Effector CD8-positive, alpha-beta T cell (primary cell): ENCODE measurements around the gene SLC35G3.
A peak's percentile ranks its signal among the peaks of the same experiment; 100 is the strongest.
"Not testable (repeated sequence)": the region's sequence is repeated elsewhere in the genome, so short reads cannot be mapped to it uniquely, and the experiment has no call there.

Source experiments
- DNase-seq: peaks from one replicate; lab custom pipeline; 2025; lab: John Stamatoyannopoulos, UW
- total RNA-seq, 4 experiments: gene quantifications; one replicate each; lab custom pipeline; 2026; lab: John Stamatoyannopoulos, UW

The SLC35G3 gene
- total RNA-seq, result 0 to 0.09 (median 0) reads per million in 4 experiments

GRCh38 chr17:35194001-35194400 is at the start of gene SLC35G3:
Gene SLC35G3 (minus strand): TSS chr17:35194393. CDS start chr17:35194307, 86 bp downstream.
- not testable (repeated sequence) for DNase-seq

- peak; percentile 11 for DNase-seq
These were observed 49.6 kb upstream of the SLC35G3 start for GRCh38 chr17:35243561-35244340.

- peak; percentile 90 for DNase-seq
These were observed 48.8 kb upstream of the SLC35G3 start, which contains the start of gene SLFN5 for GRCh38 chr17:35242805-35243560. Gene SLFN5 (plus strand): TSS chr17:35243072. CDS start chr17:35258691, 15,619 bp downstream.

DNA sequence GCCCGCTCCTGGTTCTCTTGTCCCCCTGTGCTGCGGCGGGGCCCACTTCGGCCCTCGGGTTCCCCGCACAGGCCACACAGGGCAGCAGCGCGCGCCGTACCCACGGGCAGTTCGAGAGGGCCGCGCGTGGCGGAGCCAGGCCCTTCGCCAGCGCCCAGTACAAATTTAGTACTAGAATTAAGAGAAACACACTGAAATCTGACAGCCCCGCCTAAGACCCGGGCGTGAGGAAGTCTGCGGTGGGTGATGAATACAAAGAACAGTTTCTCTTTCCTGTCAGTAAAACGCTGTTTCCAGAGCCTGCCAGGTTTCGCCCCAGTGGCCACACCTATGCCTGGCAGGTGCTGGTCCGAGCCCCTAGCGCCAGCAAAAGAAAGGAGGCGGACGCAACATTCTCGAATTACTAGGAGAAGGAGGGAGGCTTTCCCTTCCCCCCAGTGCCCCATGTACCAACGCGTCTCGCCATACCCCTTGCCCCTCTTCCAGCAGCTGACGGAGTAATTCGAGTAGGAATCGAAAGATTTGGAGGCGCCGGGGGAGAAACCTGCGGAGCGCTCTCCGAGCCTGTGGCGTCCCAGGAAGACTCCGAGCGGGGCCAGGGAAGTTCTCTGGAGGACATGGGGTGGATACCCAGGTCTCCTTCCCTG is 48.1 kb upstream of the SLC35G3 start:
- peak; percentile 66 for DNase-seq

DNA sequence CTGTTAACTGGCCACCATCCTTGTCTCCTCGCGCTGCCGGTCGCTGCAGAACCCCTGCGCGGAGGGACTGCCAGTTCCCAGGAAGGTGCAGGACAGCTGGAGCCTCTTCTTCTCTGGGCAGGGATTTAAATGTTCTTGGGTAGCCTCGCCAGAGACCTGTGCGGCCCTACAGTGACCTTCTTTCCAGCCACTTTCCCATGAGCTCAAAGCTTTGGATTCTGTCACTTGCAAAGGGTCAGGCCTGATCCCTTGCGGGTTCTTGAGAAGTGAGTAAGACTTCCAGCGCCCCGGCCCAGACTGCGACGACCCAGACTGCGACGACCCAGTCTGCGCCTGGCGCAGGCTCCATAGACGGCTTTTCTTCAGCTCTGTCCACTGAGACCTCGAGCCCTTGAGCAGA is 47.3 kb upstream of the SLC35G3 start:
- DNase-seq, result no peak

- no peak for DNase-seq
These were observed 46.7 kb upstream of the SLC35G3 start for GRCh38 chr17:35240861-35241260.

DNA sequence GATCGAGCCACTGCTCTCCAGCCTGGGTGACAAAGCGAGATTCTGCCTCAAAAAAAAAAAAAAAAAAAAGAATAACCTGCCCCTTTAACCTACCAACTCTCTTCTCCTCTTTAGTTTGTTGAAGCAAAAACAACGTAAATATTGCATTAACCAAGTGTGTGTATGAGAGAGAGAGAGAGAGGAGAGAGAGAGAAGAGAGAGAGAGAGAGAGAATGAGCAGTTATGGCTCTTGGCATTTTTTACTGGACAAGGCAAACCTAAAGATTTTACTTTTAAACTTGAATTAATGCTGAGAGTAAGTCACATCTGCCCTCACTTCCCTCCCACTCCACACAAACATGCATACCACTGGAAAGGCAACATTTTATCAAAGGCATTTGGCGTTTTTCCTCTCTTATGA is 45.6 kb upstream of the SLC35G3 start:
- no peak for DNase-seq

GRCh38 chr17:35238821-35239220 is 44.6 kb upstream of the SLC35G3 start:
- DNase-seq, result no peak

- DNase-seq, result no peak
These were observed 42.6 kb upstream of the SLC35G3 start for GRCh38 chr17:35236821-35237220.

DNA sequence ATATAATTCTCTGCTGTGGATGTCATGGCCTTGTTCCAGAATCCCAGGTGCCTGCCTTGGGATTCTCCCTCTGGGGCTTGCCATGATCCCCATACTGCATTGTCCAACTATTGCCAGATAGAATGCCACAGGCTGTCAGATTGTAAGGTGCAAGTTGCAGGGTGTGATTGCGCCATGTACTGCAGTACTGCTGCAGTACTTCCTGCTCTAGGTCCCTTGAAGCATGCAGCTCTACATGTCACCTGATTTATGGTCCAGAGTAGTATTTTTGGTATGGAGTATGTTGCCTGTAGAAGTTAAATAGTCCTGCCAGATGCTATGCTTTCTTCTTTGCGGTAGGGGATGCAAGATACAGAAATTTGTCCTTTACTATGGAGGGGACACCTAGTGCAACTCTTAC is 41.7 kb upstream of the SLC35G3 start:
- DNase-seq, result no peak

DNA sequence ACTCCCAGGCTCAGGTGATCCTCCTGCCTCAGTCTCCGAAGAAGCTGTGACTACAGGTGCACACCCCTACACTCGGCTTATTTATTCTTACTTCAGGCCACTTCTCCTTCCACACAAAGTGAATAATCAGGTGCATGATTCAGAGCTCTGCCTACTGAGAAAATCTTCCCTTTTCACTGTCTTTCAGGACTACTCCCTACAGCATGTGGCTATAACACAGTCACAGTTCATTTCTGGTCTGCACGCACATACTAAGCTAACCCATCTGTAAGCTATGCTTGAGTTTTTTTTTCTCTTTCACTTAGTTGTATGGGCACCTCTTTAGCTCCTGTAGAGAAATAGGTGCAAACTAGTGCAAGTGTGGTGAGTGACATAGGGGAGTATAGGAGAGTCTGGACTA is 41.1 kb upstream of the SLC35G3 start:
- DNase-seq, result no peak

DNA sequence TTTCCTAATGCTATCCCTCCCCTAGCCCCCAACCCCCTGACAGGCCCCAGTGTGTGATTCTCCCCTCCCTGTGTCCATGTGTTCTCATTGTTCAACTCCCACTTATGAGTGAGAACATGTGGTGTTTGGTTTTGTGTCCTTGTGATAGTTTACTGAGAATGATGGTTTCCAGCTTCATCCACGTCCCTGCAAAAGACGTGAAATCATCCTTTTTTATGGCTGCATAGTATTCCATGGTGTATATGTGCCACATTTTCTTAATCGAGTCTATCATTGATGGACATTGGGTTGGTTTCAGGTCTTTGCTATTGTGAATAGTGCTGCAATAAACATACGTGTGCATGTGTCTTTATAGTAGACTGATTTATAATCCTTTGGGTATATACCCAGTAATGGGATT is 40.1 kb upstream of the SLC35G3 start:
- not testable (repeated sequence) for DNase-seq

DNA sequence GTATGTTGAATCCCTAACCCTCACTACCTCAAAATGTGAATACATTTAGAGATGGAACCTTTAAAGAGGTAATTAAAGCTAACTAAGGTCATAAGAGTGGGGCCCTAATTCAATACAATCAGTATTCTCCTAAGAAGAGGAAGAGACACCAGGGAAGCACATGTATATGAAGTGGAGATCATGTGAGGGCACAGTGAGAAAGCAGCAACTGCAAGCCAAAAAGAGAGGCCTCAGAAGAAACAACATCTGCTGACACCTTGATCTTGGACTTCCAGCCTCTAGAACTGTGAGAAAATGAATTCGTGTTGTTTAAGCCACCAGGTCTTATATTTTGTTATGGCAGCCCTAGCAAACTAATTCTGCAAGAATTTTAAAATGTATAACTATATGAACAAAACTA is 35.4 kb upstream of the SLC35G3 start:
- DNase-seq, result no peak

- no peak for DNase-seq
These were observed 33.4 kb upstream of the SLC35G3 start for GRCh38 chr17:35227546-35227945.

DNA sequence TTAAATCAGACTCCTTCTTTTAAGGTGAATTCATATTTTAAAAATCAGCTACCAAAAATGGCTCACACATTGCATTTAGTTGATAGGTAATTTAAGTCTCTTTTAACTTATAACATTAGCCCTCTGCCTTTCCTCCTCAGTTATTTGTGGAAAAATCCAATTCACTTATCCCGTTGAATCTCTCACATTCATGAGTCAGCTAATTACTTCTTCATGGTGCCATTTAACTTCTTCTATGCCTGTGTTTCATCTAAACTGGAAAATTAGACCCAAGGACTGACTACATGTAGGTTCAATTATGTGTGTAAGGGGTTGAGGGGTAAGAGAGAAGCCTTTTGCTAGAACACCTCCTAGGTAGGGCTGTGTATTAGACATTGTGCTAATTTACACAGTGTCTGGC is 30.2 kb upstream of the SLC35G3 start:
- no peak for DNase-seq

DNA sequence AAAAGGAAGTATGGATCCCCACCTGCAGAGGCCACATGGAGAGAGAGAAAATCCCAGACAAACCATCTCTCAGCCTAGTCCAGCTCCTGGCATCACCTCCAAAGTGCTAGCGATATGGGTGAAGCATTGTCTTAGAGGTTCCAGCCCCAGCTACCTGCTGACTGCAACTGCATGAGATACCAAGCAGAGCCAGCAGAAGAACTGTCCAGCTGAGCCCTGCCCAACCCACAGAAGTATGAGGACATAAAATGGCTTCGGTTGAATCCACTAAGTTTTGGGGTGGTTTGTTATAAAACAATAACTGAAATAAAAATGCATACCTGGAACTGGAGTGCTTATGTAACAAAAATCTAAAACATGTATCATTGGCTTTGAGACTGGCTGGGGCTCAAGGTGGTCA is 28.3 kb upstream of the SLC35G3 start:
- no peak for DNase-seq

DNA sequence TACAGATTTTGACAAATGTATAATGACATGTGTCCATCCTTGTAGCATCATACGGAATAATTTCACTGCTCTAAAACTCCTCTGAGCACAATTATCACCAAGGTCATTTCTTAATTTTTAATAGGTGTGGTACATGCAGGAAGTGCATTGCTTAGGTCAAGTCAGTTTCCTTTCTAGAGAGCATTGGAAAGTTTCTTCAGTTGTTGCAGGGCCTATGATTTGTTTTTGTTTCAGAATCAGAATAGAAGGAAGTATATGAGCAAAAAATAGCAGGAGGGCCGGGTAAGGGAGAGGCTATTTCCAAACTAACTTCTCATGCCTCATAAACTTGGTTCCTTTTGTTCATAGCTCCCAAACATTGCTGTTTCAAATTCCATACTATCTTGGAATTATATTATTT is 24.7 kb upstream of the SLC35G3 start:
- no peak for DNase-seq

DNA sequence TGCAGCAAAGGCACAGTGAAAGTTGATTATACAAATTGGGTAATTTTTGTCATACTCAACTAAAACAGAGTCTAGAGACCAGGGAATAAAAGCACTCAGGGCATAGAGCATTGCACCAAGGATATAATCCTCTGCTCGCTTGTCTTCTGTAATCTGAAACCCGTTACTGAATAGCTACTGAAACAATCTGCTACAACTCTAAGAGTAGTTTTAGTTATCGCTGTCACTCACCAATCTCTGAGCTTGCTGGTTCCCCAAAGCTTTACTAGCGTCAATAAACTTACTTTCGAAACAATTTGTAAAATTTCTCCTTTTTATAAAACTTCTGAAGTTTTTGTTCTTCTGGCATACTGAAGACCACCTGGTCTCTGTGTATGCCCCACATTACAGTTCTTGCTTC is 22.9 kb upstream of the SLC35G3 start:
- no peak for DNase-seq

GRCh38 chr17:35214631-35215273 is 20.6 kb upstream of the SLC35G3 start:
- DNase-seq, result no peak

DNA sequence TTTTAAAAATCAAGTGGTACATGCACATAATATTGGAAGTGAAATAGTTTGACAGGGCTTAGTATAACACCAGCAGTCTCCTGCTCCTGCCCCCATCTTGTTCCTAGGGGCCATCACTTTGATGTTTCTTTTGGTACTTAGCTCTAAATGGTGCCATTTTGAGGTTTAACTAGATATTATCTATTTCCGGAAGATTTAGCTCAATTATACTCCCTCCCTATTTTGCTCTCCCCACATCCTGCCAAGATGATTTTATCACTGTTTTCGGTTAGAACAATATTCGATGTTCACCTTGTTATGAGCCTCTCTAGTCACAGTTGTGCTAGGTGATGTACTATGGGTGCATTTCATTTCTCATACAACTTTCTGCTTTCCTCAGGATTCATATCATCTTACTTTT is 20.0 kb upstream of the SLC35G3 start:
- DNase-seq, result no peak

GRCh38 chr17:35213412-35213940 is 19.3 kb upstream of the SLC35G3 start:
- no peak for DNase-seq

- DNase-seq, result no peak
These were observed 18.5 kb upstream of the SLC35G3 start for GRCh38 chr17:35212668-35213067.
